HUES6 (cell line): ENCODE data around the gene CDKAL1.
"Not testable (repeated sequence)": the region's sequence is repeated elsewhere in the genome, so short reads cannot be mapped to it uniquely, and the experiment has no call there.

Source experiments
- H3K27ac ChIP-seq: 2 replicates; pipeline ENCODE4 v1.7.0; 2013; ENCODE audit warnings: low read depth, mild to moderate bottlenecking, low read length, inconsistent platforms
- H3K27me3 ChIP-seq: 2 replicates; pipeline ENCODE4 v1.6.1; 2013; ENCODE audit warnings: low read length; ENCODE audit not compliant: control insufficient read depth, insufficient read depth
- H3K36me3 ChIP-seq: 2 replicates; pipeline ENCODE4 v1.6.1; 2013; ENCODE audit warnings: low read length; ENCODE audit not compliant: control insufficient read depth, insufficient read depth
- H3K4me1 ChIP-seq: 2 replicates; pipeline ENCODE4 v1.6.1; 2013; ENCODE audit warnings: low read length; ENCODE audit not compliant: control insufficient read depth, insufficient read depth
- H3K4me3 ChIP-seq: 2 replicates; pipeline ENCODE4 v1.5.1; 2013; ENCODE audit warnings: low read depth, low read length
- H3K9ac ChIP-seq: one replicate; pipeline ENCODE4 v1.6.1; 2013; ENCODE audit warnings: mild to moderate bottlenecking, low read length
- H3K9me3 ChIP-seq: 2 replicates; pipeline ENCODE4 v1.6.1; 2013; ENCODE audit warnings: low read depth, low read length; ENCODE audit not compliant: control insufficient read depth, insufficient read depth

CDKAL1 gene

GRCh38 chr6:20741490-20741889 lies 207.2 kb downstream of the CDKAL1 start:
- no peak overlapping the region for H3K9ac ChIP-seq
- H3K27me3 ChIP-seq, result no peaks in the 10 kb centered on the region
- no peaks in the 10 kb centered on the region; the same call in 1 of the 2 replicates for H3K9me3 ChIP-seq
- no peak overlapping the region for H3K27ac ChIP-seq
- no peaks in the 10 kb centered on the region for H3K4me1 ChIP-seq
- no peaks in the 10 kb centered on the region for H3K36me3 ChIP-seq
- H3K4me3 ChIP-seq, result no peak overlapping the region

GRCh38 chr6:20744911-20745557 lies 210.8 kb downstream of the CDKAL1 start:
- no peaks in the 10 kb centered on the region for H3K27me3 ChIP-seq
- no peak overlapping the region for H3K4me3 ChIP-seq
- no peaks in the 10 kb centered on the region for H3K36me3 ChIP-seq
- no peak overlapping the region for H3K27ac ChIP-seq
- no peaks in the 10 kb centered on the region; the same call in 1 of the 2 replicates for H3K9me3 ChIP-seq
- H3K9ac ChIP-seq, result no peak overlapping the region
- no peaks in the 10 kb centered on the region for H3K4me1 ChIP-seq

DNA sequence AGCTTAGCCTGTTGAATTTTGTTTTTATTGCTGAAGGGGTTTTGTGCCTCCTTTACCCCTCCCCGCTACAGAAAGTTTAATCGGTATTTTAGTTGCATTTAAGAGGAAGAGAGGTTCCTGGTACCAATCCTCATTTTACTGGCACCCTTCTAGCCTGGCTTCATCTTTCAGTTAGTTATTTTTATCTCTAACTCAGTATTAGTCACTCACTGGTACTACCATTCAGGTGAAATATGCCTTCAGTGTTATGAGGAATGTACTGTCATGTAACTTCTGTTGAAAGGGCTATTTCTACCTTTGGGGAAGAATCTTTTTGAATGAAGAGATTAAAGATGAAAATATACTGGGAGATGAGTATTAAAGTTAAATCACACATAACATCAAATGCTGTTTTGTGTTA lies 211.8 kb downstream of the CDKAL1 start:
- Histone ChIP-seq H3K27me3 (no peaks in the 10 kb centered on the region), H3K9ac (no peak overlapping the region), H3K9me3 (no peaks in the 10 kb centered on the region; the same call in 1 of the 2 replicates), H3K27ac (no peak overlapping the region), H3K4me3 (no peak overlapping the region), H3K4me1 (peaks cover under 1% of the 10 kb centered on the region; the same call in 1 of the 2 replicates), H3K36me3 (no peaks in the 10 kb centered on the region)

DNA sequence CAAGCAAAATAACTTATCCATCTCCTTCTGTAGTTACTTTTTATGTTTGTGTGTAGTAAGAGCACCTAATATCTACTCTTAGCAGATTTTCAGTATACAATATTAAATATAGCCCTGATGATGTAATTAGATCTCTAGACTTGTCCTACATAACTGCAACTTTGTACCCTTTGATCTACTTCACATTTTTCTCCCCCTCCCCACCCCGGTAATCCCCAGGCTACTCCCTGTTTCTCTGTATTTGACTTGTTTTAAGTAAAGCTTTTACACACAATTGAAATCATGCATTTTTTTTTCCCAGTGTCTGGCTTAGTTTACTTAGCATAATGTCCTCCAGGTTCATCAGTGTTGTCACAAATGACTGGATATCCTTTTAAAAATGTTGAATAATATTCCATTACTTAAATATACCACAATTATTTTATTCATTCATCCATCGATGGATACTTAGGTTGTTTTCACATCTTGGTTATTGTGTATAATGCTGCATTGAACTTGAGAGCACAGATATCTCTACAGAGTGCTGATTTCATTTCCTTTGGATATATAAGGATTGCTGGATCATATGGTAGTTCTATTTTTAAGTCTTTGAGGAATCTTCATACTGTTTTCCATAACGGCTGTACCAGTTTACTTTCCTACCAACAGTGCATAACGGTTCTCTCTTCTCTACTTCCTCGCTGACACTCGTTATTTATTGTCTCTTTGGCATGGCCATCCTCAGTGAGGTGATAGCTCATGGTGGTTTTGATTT lies 212.7 kb downstream of the CDKAL1 start:
- peaks cover 2% of the 10 kb centered on the region for H3K4me1 ChIP-seq
- H3K9me3 ChIP-seq, result no peaks in the 10 kb centered on the region; the same call in 1 of the 2 replicates
- H3K9ac ChIP-seq, result no peak overlapping the region

GRCh38 chr6:20747991-20748390 lies 213.7 kb downstream of the CDKAL1 start:
- H3K9me3 ChIP-seq, result no peaks in the 10 kb centered on the region
- peaks cover 2% of the 10 kb centered on the region for H3K4me1 ChIP-seq
- H3K36me3 ChIP-seq, result no peaks in the 10 kb centered on the region
- no peak overlapping the region for H3K27ac ChIP-seq
- no peaks in the 10 kb centered on the region for H3K27me3 ChIP-seq
- H3K4me3 ChIP-seq, result no peak overlapping the region
- H3K9ac ChIP-seq, result no peak overlapping the region

More for the DNA sequence above, 212.7 kb downstream of the CDKAL1 start:
- Histone ChIP-seq H3K36me3 (no peaks in the 10 kb centered on the region), H3K27me3 (no peaks in the 10 kb centered on the region), H3K4me3 (no peak overlapping the region), H3K27ac (no peak overlapping the region)

GRCh38 chr6:20751293-20751935 lies 217.2 kb downstream of the CDKAL1 start:
- H3K9me3 ChIP-seq, result no peaks in the 10 kb centered on the region
- H3K9ac ChIP-seq, result no peak overlapping the region
- H3K27me3 ChIP-seq, result no peaks in the 10 kb centered on the region
- H3K27ac ChIP-seq, result no peak overlapping the region
- peaks cover 2% of the 10 kb centered on the region for H3K4me1 ChIP-seq
- no peaks in the 10 kb centered on the region for H3K36me3 ChIP-seq
- no peak overlapping the region for H3K4me3 ChIP-seq

- no peak overlapping the region for H3K4me3 ChIP-seq
- no peaks in the 10 kb centered on the region for H3K36me3 ChIP-seq
- peaks cover 2% of the 10 kb centered on the region; the same call in 1 of the 2 replicates for H3K4me1 ChIP-seq
- no peaks in the 10 kb centered on the region for H3K9me3 ChIP-seq
- no peak overlapping the region for H3K9ac ChIP-seq
- no peak overlapping the region for H3K27ac ChIP-seq
- H3K27me3 ChIP-seq, result no peaks in the 10 kb centered on the region
Measured at GRCh38 chr6:20755631-20756030, 221.4 kb downstream of the CDKAL1 start.

GRCh38 chr6:20756584-20757147 lies 222.4 kb downstream of the CDKAL1 start:
- H3K9me3 ChIP-seq, H3K27ac ChIP-seq, H3K36me3 ChIP-seq, H3K9ac ChIP-seq, H3K4me1 ChIP-seq, H3K4me3 ChIP-seq, H3K27me3 ChIP-seq: not testable (repeated sequence)

GRCh38 chr6:20757761-20758160 lies 223.5 kb downstream of the CDKAL1 start:
- Histone ChIP-seq H3K27ac (no peak overlapping the region), H3K4me1 (no peaks in the 10 kb centered on the region), H3K9ac (no peak overlapping the region), H3K27me3 (no peaks in the 10 kb centered on the region), H3K9me3 (no peaks in the 10 kb centered on the region), H3K4me3 (no peak overlapping the region), H3K36me3 (no peaks in the 10 kb centered on the region)

DNA sequence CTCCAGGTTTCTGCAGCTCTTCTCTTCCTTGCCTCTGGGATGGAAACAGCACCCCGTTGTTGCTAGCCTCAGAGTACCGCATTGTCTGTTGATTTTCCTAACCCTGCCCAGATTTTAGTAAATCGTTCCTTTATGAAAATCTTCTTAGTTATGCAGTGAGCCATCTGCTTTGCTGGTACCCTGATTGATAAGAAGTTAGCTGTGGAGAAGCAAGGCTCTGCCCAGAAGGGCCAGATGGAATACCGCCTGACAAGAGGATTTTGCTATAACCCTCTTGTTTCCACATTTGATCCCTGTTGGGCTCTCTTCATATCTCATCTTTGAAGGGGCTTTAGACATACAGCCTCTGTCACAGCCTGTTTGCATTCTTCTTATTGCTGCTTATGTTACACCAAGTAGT lies 229.0 kb downstream of the CDKAL1 start:
- Histone ChIP-seq H3K4me1 (peaks cover 3% of the 10 kb centered on the region; the same call in 1 of the 2 replicates), H3K36me3 (no peaks in the 10 kb centered on the region), H3K9ac (no peak overlapping the region), H3K4me3 (no peak overlapping the region), H3K9me3 (no peaks in the 10 kb centered on the region), H3K27ac (no peak overlapping the region), H3K27me3 (no peaks in the 10 kb centered on the region)

- H3K36me3 ChIP-seq, result no peaks in the 10 kb centered on the region
- no peak overlapping the region for H3K4me3 ChIP-seq
- no peaks in the 10 kb centered on the region for H3K27me3 ChIP-seq
- no peaks in the 10 kb centered on the region for H3K9me3 ChIP-seq
- peaks cover 10% of the 10 kb centered on the region; the same call in 1 of the 2 replicates for H3K4me1 ChIP-seq
- no peak overlapping the region for H3K9ac ChIP-seq
- no peak overlapping the region for H3K27ac ChIP-seq
Measured at GRCh38 chr6:20769631-20770030, 235.4 kb downstream of the CDKAL1 start.
